Fibroblast of lung (primary cell): Measurements from ENCODE around the gene SMAD3.
"Not testable (repeated sequence)": the region's sequence is repeated elsewhere in the genome, so short reads cannot be mapped to it uniquely, and the experiment has no call there.

Experiments
- EZH2 ChIP-seq: IDR thresholded peaks from 2 replicates; pipeline ENCODE4 v1.5.1; 2012; ENCODE audit warnings: low read length, control low read depth, mild to moderate bottlenecking; ENCODE audit errors: missing control alignments
- TF ChIP-seq, protein P1 (sequence below), 2 donors: IDR thresholded peaks in 1 of 2; conservative IDR thresholded peaks in 1 of 2; 1 replicate in 1 of 2; 2 replicates in 1 of 2; pipeline ENCODE4 v1.5.1; 2011 to 2012; ENCODE audit warnings: low read length in 2 of 2, control low read depth in 1 of 2, inconsistent platforms in 1 of 2, low read depth in 1 of 2, mild to moderate bottlenecking in 1 of 2

DNA sequence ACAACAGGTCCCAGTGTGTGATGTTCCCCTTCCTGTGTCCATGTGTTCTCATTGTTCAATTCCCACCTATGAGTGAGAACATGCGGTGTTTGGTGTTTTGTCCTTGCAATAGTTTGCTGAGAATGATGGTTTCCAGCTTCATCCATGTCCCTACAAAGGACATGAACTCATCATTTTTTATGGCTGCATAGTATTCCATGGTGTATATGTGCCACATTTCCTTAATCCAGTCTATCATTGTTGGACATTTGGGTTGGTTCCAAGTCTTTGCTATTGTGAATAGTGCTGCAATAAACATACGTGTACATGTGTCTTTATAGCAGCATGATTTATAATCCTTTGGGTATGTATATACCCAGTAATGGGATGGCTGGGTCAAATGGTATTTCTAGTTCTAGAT, 44.7 kb upstream of the SMAD3 start:
- TF ChIP-seq, protein P1, sequence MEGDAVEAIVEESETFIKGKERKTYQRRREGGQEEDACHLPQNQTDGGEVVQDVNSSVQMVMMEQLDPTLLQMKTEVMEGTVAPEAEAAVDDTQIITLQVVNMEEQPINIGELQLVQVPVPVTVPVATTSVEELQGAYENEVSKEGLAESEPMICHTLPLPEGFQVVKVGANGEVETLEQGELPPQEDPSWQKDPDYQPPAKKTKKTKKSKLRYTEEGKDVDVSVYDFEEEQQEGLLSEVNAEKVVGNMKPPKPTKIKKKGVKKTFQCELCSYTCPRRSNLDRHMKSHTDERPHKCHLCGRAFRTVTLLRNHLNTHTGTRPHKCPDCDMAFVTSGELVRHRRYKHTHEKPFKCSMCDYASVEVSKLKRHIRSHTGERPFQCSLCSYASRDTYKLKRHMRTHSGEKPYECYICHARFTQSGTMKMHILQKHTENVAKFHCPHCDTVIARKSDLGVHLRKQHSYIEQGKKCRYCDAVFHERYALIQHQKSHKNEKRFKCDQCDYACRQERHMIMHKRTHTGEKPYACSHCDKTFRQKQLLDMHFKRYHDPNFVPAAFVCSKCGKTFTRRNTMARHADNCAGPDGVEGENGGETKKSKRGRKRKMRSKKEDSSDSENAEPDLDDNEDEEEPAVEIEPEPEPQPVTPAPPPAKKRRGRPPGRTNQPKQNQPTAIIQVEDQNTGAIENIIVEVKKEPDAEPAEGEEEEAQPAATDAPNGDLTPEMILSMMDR (conservative IDR thresholded peaks at IDR 0.05 in 1 of 2, IDR thresholded peaks at IDR 0.05 in 1 of 2; ENCODE audit: low read depth in 1 of 2, low read length in 2 of 2): not testable (repeated sequence)
- not testable (repeated sequence) for TF ChIP-seq EZH2
